ENCODE results near the gene CD72. TPM values are rescaled to one million over a fixed set of nuclear protein-coding genes. Genes with fewer than 3 reads are reported as not detected.

CD72 gene
- total RNA-seq, 1 donor from 2014 or later: 1.8 TPM

- H3K27ac ChIP-seq (ENCODE audit: low read depth, low read length): no peak overlapping the region
- no peak overlapping the region for H3K4me3 Mint-ChIP-seq (ENCODE audit: unreplicated experiment)
- no peak for FAIRE-seq
These were observed 8.4 kb downstream of the CD72 start for GRCh38 chr9:35609820-35610163.

GRCh38 chr9:35609001-35609819, 9.0 kb downstream of the CD72 start:
- peaks cover 2% of the 10 kb centered on the region for H3K27me3 ChIP-seq (ENCODE audit: insufficient read depth, low read length)
- no peaks in the 10 kb centered on the region for H3K9me3 Mint-ChIP-seq (ENCODE audit: unreplicated experiment)
- TF ChIP-seq EZH2 (IDR thresholded peaks at IDR 0.05; ENCODE audit: insufficient read depth, low read length) (no peak), CTCF (IDR thresholded peaks at IDR 0.05; ENCODE audit: insufficient read depth, low read depth, low read length) (no peak)
- H3K36me3 Mint-ChIP-seq (ENCODE audit: low read depth, unreplicated experiment): peaks cover 16% of the 10 kb centered on the region
- no peak overlapping the region for H3K9ac ChIP-seq (ENCODE audit: low read length)
- H3K4me3 ChIP-seq (ENCODE audit: insufficient read depth, low read depth, low read length): no peak overlapping the region
- H3K27ac Mint-ChIP-seq (ENCODE audit: unreplicated experiment): no peak overlapping the region
- H3K4me1 ChIP-seq (ENCODE audit: insufficient read depth, low read length): peaks cover 18% of the 10 kb centered on the region
- FAIRE-seq (no peak), DNase-seq (ENCODE audit: low read depth) (no peak)
- H3K9me3 ChIP-seq (ENCODE audit: insufficient read depth, low read depth, low read length): no peaks in the 10 kb centered on the region
- H3K4me1 Mint-ChIP-seq (ENCODE audit: low read depth, unreplicated experiment): peaks cover 12% of the 10 kb centered on the region
- no peaks in the 10 kb centered on the region for H3K36me3 ChIP-seq (ENCODE audit: insufficient read depth, low read length)
- H3K4me3 Mint-ChIP-seq (ENCODE audit: unreplicated experiment): no peak overlapping the region
- H3K4me2 ChIP-seq (ENCODE audit: low read length): no peak overlapping the region
- H4K20me1 ChIP-seq (ENCODE audit: insufficient read depth, low read length): peaks cover 17% of the 10 kb centered on the region
- H3K79me2 ChIP-seq (ENCODE audit: insufficient read depth, low read length): peaks cover 16% of the 10 kb centered on the region
- no peak overlapping the region for H3K27ac ChIP-seq (ENCODE audit: low read depth, low read length)
- no peak overlapping the region for H2AFZ ChIP-seq (ENCODE audit: low read depth, low read length)
- peaks cover 17% of the 10 kb centered on the region for H3K27me3 Mint-ChIP-seq (ENCODE audit: low read depth, unreplicated experiment)

More at GRCh38 chr9:35609820-35610163, 8.4 kb downstream of the CD72 start:
- Histone ChIP-seq H2AFZ (ENCODE audit: low read depth, low read length) (no peak overlapping the region), H3K4me2 (ENCODE audit: low read length) (no peak overlapping the region), H3K79me2 (ENCODE audit: insufficient read depth, low read length) (peaks cover 16% of the 10 kb centered on the region), H3K9me3 (ENCODE audit: insufficient read depth, low read depth, low read length) (no peaks in the 10 kb centered on the region), H3K4me1 (ENCODE audit: insufficient read depth, low read length) (peaks cover 13% of the 10 kb centered on the region), H3K27me3 (ENCODE audit: insufficient read depth, low read length) (peaks cover 7% of the 10 kb centered on the region), H3K4me3 (ENCODE audit: insufficient read depth, low read depth, low read length) (no peak overlapping the region), H4K20me1 (ENCODE audit: insufficient read depth, low read length) (peaks cover 17% of the 10 kb centered on the region), H3K36me3 (ENCODE audit: insufficient read depth, low read length) (no peaks in the 10 kb centered on the region), H3K9ac (ENCODE audit: low read length) (no peak overlapping the region)
- no peaks in the 10 kb centered on the region for H3K9me3 Mint-ChIP-seq (ENCODE audit: unreplicated experiment)
- H3K36me3 Mint-ChIP-seq (ENCODE audit: low read depth, unreplicated experiment): peaks cover 16% of the 10 kb centered on the region
- TF ChIP-seq EZH2 (IDR thresholded peaks at IDR 0.05; ENCODE audit: insufficient read depth, low read length): no peak
- TF ChIP-seq CTCF (IDR thresholded peaks at IDR 0.05; ENCODE audit: insufficient read depth, low read depth, low read length): no peak
- peaks cover 8% of the 10 kb centered on the region for H3K4me1 Mint-ChIP-seq (ENCODE audit: low read depth, unreplicated experiment)
- no peak for DNase-seq (ENCODE audit: low read depth)
- H3K27ac Mint-ChIP-seq (ENCODE audit: unreplicated experiment): no peak overlapping the region
- peaks cover 23% of the 10 kb centered on the region for H3K27me3 Mint-ChIP-seq (ENCODE audit: low read depth, unreplicated experiment)

- H3K9me3 Mint-ChIP-seq (ENCODE audit: unreplicated experiment): no peaks in the 10 kb centered on the region
- no peaks in the 10 kb centered on the region for H3K36me3 ChIP-seq (ENCODE audit: insufficient read depth, low read length)
- H3K79me2 ChIP-seq (ENCODE audit: insufficient read depth, low read length): peaks cover 16% of the 10 kb centered on the region
- H3K9me3 ChIP-seq (ENCODE audit: insufficient read depth, low read depth, low read length): no peaks in the 10 kb centered on the region
- peaks cover 17% of the 10 kb centered on the region for H4K20me1 ChIP-seq (ENCODE audit: insufficient read depth, low read length)
- peaks cover 13% of the 10 kb centered on the region for H3K4me1 Mint-ChIP-seq (ENCODE audit: low read depth, unreplicated experiment)
- no peak overlapping the region for H2AFZ ChIP-seq (ENCODE audit: low read depth, low read length)
- no peak overlapping the region for H3K4me3 ChIP-seq (ENCODE audit: insufficient read depth, low read depth, low read length)
- no peaks in the 10 kb centered on the region for H3K27me3 ChIP-seq (ENCODE audit: insufficient read depth, low read length)
- TF ChIP-seq EZH2 (IDR thresholded peaks at IDR 0.05; ENCODE audit: insufficient read depth, low read length) (no peak), CTCF (IDR thresholded peaks at IDR 0.05; ENCODE audit: insufficient read depth, low read depth, low read length) (no peak)
- peaks cover 9% of the 10 kb centered on the region for H3K27me3 Mint-ChIP-seq (ENCODE audit: low read depth, unreplicated experiment)
- H3K9ac ChIP-seq (ENCODE audit: low read length): no peak overlapping the region
- H3K4me1 ChIP-seq (ENCODE audit: insufficient read depth, low read length): peaks cover 23% of the 10 kb centered on the region
- no peak overlapping the region for H3K4me3 Mint-ChIP-seq (ENCODE audit: unreplicated experiment)
- H3K4me2 ChIP-seq (ENCODE audit: low read length): no peak overlapping the region
- no peak for FAIRE-seq
- DNase-seq (ENCODE audit: low read depth): no peak
- H3K27ac Mint-ChIP-seq (ENCODE audit: unreplicated experiment): no peak overlapping the region
- peaks cover 16% of the 10 kb centered on the region for H3K36me3 Mint-ChIP-seq (ENCODE audit: low read depth, unreplicated experiment)
- no peak overlapping the region for H3K27ac ChIP-seq (ENCODE audit: low read depth, low read length)
These were observed 10.0 kb downstream of the CD72 start for GRCh38 chr9:35608221-35608620.

Data from astrocyte (in vitro differentiated cells and primary cell).